HG03354 (cell line): ENCODE measurements around the gene ELOVL1.
A peak's percentile ranks its signal among the peaks of the same experiment; 100 is the strongest.

Experiments used
- ATAC-seq: cut with Tn5 transposase; IDR thresholded peaks from one replicate; pipeline ENCODE4 v1.9.1; 2021; ENCODE audit warnings: mild to moderate bottlenecking; ENCODE audit not compliant: unreplicated experiment, poor library complexity, severe bottlenecking

The ELOVL1 gene

DNA sequence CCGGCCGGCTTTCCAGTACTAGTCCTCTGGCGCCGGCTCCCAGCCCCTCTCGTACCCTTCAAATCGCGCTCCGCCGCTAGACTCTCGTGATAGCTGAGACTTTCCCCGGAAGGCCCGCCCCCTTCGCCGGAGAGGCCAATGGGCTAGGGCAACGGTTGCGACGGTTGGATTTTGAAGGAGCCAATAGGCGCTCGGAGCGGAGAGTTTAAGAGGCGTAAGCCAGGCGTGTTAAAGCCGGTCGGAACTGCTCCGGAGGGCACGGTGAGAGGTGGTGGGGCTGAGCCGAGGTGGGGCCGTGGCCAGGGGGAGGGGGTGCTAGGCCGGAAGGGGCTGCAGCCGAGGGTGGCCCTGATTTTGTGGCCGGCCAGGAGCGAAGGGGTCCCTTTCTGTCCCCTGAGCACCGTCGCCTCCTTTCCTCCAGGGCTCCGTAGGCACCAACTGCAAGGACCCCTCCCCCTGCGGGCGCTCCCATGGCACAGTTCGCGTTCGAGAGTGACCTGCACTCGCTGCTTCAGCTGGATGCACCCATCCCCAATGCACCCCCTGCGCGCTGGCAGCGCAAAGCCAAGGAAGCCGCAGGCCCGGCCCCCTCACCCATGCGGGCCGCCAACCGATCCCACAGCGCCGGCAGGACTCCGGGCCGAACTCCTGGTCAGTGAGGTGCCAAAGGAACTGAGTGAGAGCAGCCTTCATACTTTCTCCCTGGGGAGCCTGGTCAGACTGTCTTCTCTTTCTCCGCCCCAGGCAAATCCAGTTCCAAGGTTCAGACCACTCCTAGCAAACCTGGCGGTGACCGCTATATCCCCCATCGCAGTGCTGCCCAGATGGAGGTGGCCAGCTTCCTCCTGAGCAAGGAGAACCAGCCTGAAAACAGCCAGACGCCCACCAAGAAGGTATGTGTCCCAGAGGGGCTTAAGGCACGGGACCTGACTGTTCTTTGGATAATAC lies 8.8 kb downstream of the ELOVL1 start, which contains the start of gene CDC20:
CDC20 (plus strand) TSS at position 236 of the 948 bp plus-strand sequence; CDS start at position 471, 235 bp downstream.
- peak; percentile 95 for ATAC-seq

DNA sequence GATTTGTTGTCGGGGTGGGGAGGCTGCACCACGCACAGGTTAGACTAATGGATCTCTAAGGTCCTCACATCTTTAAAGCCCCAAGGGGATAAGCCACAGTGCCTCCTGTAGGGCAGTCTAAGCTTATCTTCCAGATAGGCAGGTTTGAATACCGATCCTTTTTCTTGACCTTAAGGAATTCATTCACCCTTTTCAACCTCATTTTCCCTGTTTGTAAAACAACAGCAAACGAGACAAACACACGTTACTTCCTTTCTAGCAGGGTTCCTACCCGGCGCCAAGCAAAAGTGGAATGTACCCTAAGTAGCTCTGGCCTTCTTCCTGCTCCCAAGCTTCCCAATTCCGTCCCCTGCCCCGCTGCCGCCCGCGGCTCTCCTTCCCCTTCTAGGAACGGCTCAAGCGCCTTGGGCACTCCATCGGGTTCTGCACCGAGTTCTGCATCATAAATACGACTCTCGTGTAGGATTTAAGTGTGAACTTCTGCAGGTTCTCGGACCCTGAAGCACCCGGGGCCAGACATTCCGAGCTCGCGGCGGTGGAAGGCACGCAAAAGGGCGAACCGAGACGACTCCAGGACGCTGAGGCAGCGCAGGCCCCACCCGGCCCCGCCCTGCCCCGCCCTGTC lies 9.6 kb downstream of the ELOVL1 start:
- ATAC-seq = no peak

DNA sequence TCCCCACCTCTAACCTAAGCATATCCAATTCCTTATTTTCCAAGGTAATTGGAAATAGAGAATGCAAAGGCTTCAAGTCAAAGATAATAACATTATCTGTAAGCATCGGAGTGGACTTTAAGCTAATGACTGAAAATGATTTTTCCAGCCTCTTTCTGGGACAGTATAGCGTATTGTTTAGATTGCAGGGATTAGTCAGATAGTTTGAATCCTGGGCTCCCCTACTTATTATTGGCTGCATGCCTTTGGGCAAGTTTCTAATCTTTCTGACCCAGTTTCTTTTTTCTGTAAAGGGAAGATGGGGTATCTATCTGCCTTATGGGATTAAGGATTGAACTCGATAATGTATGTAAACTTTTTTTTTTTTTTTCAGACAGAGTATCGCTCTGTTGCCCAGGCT lies 10.6 kb downstream of the ELOVL1 start:
- no peak for ATAC-seq

DNA sequence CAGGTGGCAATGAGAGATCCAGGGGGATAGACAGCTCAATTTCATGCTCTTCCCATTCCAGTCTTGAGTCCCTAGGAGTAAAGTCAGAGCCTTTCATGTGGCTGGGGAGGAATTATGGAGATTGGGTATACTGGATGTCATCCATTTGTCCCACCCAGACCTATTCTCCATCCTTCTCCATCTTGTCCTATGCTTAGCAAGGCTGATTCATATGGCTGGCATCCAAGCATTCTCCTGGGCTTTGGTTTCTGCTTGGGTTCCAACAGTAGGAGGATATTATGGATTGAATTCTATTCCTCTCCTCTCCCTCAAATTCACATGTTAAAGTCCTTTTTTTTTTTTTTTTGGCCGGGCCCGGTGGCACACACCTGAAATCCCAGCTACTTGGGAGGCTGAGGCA lies 12.9 kb downstream of the ELOVL1 start:
- no peak for ATAC-seq

- no peak for ATAC-seq
These were observed 13.3 kb downstream of the ELOVL1 start for GRCh38 chr1:43354471-43354870.

- ATAC-seq = no peak
These were observed 14.9 kb downstream of the ELOVL1 start for GRCh38 chr1:43352881-43353280.

GRCh38 chr1:43352351-43352705 lies 15.5 kb downstream of the ELOVL1 start:
- ATAC-seq = no peak

DNA sequence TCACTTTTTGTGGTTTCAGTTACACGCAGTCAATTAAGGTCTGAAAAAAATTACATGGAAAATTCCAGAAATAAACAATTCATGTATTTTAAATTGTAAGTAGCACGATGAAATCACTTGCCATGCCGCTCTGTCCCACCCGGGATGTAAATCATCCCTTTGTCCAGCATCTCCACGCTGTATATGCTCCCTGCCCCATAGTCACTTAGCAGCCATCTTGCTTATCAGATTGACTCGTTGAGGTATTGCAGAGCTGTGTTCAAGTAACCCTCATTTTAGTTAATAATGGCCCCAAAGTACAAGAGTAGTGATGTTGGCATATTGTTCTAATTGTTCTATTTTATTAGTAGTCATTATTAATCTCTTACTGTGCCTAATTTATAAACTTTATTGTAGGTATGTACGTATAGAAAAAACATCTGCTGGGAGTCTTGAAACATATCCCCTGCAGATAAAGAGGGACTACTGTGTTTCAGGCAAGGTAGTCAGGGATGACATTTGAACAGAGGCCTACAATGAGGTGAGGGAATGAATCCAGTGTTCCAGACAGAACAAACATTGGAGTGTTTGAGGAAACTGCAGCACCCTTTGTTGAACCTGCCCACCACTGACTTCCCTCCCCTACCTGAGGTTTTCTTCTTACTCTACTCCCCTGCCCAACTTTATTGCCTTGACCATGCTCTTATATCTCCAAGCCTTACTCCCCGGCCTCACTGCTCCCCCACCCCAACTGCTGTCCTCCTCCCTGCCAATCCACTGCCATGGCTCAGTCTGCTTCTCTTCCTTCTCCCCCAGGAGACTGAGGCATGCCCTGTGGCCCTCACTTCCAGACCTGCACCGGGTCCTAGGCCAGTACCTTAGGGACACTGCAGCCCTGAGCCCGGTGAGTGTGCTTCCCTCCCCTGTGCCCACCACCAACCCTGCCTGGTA lies 16.1 kb downstream of the ELOVL1 start:
- no peak for ATAC-seq

DNA sequence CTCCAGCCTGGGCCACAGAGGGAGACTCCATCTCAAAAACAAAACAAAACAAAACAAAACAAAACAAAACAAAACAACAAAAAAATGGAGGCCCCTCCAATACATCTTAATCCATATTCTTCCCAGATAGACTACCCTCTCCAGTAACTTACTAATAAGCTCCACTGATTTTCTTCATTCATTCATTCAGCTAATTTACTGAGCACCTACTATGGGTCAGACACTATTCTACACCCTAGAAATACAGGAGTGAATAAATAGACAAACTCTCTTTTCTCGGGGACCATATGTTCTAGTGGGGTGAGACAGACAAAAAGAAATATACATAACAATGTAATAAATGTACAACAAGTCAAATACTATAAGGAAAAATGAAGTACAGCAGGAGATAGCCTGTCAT lies 16.8 kb downstream of the ELOVL1 start:
- ATAC-seq = no peak

- no peak for ATAC-seq
These were observed 18.1 kb downstream of the ELOVL1 start for GRCh38 chr1:43349594-43350306.

DNA sequence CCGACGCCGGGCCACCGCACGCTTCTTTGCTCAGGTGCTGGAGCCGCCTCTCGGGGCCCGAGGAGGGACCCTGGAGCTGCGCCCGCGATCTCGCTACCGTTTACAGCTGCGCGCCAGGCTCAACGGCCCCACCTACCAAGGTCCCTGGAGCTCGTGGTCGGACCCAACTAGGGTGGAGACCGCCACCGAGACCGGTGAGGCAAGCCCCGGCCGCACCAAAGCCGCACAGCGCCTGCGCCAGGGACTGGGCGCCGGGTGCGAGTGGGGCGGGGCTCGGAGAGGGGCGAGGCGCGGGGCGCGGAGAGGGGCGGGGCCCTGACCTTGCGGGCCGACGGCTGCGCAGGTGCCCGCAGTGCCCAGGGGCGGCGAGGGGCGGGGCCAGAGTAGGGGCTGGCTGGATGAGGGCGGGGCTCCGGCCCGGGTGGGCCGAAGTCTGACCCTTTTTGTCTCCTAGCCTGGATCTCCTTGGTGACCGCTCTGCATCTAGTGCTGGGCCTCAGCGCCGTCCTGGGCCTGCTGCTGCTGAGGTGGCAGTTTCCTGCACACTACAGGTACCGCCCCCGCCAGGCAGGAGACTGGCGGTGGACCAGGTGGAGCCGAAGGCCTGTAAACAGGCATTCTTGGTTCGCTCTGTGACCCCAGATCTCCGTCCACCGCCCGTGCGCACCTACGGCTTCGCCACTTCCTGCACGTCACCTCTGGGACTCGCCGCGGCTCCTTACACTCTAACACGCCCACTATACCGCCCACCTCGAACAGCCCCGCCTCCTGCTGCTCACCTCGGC lies 18.8 kb downstream of the ELOVL1 start:
- ATAC-seq = no peak

DNA sequence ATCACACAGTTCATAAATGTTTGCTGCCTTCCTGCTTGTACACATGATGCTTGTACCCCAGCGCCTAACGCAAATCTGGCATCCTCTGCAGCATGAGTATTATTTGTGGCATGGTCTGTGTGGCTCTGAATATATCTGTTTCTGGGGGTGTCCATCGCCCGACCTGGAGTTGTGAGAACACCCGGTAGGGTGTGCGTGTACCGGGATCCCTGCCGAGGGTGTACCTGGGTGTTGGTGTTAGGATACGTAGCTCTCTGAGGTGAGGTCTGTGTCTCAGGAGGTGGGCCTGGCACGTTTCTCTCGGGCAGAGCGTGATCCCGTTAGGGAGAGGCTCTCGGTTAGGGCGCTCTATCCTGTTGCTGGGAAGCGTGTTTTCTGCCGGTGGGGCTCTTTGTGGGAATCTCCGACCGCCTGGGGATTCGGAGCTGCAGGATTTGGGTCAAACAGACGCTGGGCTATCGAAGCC lies 19.4 kb downstream of the ELOVL1 start:
- ATAC-seq = no peak

GRCh38 chr1:43346636-43347035 lies 21.2 kb downstream of the ELOVL1 start:
- ATAC-seq = no peak

DNA sequence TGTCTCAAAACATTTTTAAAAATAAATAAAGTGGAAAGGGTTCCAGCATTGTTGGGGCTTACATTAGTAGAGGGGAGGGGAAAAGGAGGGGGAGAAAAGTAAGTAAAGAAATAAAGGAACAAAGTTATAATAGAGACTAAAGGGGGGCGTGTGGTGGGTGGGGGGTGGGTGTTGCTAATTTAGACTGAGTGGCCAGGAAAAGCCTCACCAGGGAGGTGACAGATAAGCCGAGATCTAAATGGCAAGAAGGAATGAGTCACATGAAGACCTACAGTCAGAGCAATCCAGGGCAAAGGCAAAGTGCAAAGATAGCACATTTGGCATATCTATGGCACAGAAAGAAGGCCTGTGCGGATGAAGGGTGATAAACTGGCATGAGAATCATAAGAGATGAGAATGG lies 22.7 kb downstream of the ELOVL1 start:
- no peak for ATAC-seq

- no peak for ATAC-seq
These were observed 23.5 kb downstream of the ELOVL1 start for GRCh38 chr1:43344267-43344850.

DNA sequence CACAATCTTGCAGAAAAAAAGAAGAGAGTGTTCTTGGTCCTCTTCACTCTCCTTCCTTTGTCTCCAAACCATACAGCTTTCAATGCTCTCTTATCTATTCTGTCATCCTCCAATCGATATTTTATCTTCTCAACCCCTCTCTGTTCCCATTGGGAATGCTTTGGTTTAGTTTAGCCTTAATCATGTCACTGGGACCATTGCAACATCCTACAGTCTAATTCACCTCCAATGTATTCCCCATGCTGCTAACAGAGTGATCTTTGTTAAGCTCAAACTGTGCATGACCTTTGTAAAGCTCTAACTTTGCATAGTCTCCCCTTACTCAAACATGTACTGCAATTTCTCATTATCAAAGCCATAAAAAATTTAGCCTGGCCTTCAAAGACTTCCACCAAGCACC lies 27.3 kb downstream of the ELOVL1 start:
- no peak for ATAC-seq

- no peak for ATAC-seq
These were observed 28.1 kb downstream of the ELOVL1 start for GRCh38 chr1:43339584-43340232.

- ATAC-seq = no peak
These were observed 29.8 kb downstream of the ELOVL1 start for GRCh38 chr1:43338001-43338400.
